ENCODE data around the gene MYH10.

MYH10 gene

GRCh38 chr17:8532021-8532420 lies 98.5 kb downstream of the MYH10 start:
- no peak for ATAC-seq

GRCh38 chr17:8522577-8522976 lies 107.9 kb downstream of the MYH10 start:
- TF ChIP-seq CREB5 (CRISPR knock-in tag; IDR thresholded peaks at IDR 0.05; ENCODE audit: low read depth) = no peak
- no peak for TF ChIP-seq OSR1 (CRISPR knock-in tag; IDR thresholded peaks at IDR 0.05)
- no peak for TF ChIP-seq ISL1 (CRISPR knock-in tag; IDR thresholded peaks at IDR 0.05)
- no peak for TF ChIP-seq ARNTL (CRISPR knock-in tag; IDR thresholded peaks at IDR 0.05; ENCODE audit: borderline replicate concordance, low read depth)
- no peak for TF ChIP-seq TOX (CRISPR knock-in tag; IDR thresholded peaks at IDR 0.05; ENCODE audit: borderline replicate concordance)
- no peak for TF ChIP-seq TSHZ2 (CRISPR knock-in tag; IDR thresholded peaks at IDR 0.05)
- TF ChIP-seq ZFP30 (CRISPR knock-in tag; IDR thresholded peaks at IDR 0.05) = no peak
- no peak for TF ChIP-seq TCF4 (CRISPR knock-in tag; IDR thresholded peaks at IDR 0.05; ENCODE audit: borderline replicate concordance)
- TF ChIP-seq ESRRG (CRISPR knock-in tag; IDR thresholded peaks at IDR 0.05) = no peak
- no peak for TF ChIP-seq CSDC2 (CRISPR knock-in tag; IDR thresholded peaks at IDR 0.05)
- no peak for TF ChIP-seq BACH2 (CRISPR knock-in tag; IDR thresholded peaks at IDR 0.05; ENCODE audit: borderline replicate concordance)
- TF ChIP-seq, protein P1, sequence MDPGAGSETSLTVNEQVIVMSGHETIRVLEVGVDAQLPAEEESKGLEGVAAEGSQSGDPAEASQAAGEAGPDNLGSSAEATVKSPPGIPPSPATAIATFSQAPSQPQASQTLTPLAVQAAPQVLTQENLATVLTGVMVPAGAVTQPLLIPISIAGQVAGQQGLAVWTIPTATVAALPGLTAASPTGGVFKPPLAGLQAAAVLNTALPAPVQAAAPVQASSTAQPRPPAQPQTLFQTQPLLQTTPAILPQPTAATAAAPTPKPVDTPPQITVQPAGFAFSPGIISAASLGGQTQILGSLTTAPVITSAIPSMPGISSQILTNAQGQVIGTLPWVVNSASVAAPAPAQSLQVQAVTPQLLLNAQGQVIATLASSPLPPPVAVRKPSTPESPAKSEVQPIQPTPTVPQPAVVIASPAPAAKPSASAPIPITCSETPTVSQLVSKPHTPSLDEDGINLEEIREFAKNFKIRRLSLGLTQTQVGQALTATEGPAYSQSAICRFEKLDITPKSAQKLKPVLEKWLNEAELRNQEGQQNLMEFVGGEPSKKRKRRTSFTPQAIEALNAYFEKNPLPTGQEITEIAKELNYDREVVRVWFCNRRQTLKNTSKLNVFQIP (CRISPR knock-in tag; IDR thresholded peaks at IDR 0.05; ENCODE audit: borderline replicate concordance, low read depth) = no peak
- TF ChIP-seq GLIS3 (CRISPR knock-in tag; IDR thresholded peaks at IDR 0.05) = no peak
- TF ChIP-seq PATZ1 (CRISPR knock-in tag; IDR thresholded peaks at IDR 0.05; ENCODE audit: borderline replicate concordance) = no peak
- no peak for TF ChIP-seq ZNF8 (CRISPR knock-in tag; IDR thresholded peaks at IDR 0.05)
- ATAC-seq = no peak

More at GRCh38 chr17:8532021-8532420, 98.5 kb downstream of the MYH10 start:
- TF ChIP-seq ZC3H10 (CRISPR knock-in tag; IDR thresholded peaks at IDR 0.05) (no peak), GLIS3 (CRISPR knock-in tag; IDR thresholded peaks at IDR 0.05) (no peak), ZNF565 (CRISPR knock-in tag; conservative IDR thresholded peaks at IDR 0.05; ENCODE audit: low read depth) (no peak), ZNF70 (CRISPR knock-in tag; IDR thresholded peaks at IDR 0.05) (no peak), ARNTL (CRISPR knock-in tag; IDR thresholded peaks at IDR 0.05; ENCODE audit: borderline replicate concordance, low read depth) (no peak), TSHZ2 (CRISPR knock-in tag; IDR thresholded peaks at IDR 0.05) (no peak), TOX (CRISPR knock-in tag; IDR thresholded peaks at IDR 0.05; ENCODE audit: borderline replicate concordance) (no peak), PPARA (CRISPR knock-in tag; IDR thresholded peaks at IDR 0.05; ENCODE audit: borderline replicate concordance) (no peak), RARB (CRISPR knock-in tag; IDR thresholded peaks at IDR 0.05) (no peak), TCF4 (CRISPR knock-in tag; IDR thresholded peaks at IDR 0.05; ENCODE audit: borderline replicate concordance) (no peak)

DNA sequence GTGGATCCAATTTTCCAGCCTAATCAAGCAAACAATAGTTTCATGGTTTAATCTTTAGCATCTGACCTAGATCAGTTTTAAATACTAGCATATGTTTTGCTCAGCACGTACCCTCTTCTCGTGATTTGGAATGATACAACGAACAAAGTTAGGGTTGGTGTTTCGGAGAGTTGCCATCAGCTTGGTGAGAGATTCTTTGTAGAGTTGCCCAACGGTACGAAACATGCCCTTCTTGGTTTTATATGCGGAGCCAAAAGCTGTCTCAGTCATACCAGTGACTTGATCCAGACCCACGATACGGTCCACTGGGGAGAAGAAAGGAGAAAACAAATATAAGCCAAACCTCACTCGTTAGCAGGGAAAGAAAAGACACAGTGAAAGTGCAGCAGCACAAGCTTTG lies 109.5 kb downstream of the MYH10 start:
- ATAC-seq = no peak
- TF ChIP-seq TCF4 (CRISPR knock-in tag; IDR thresholded peaks at IDR 0.05; ENCODE audit: borderline replicate concordance) (no peak), GLIS3 (CRISPR knock-in tag; IDR thresholded peaks at IDR 0.05) (no peak), TSHZ2 (CRISPR knock-in tag; IDR thresholded peaks at IDR 0.05) (no peak), ZNF70 (CRISPR knock-in tag; IDR thresholded peaks at IDR 0.05) (no peak), SNAI2 (CRISPR knock-in tag; IDR thresholded peaks at IDR 0.05) (no peak), ZFP3 (CRISPR knock-in tag; IDR thresholded peaks at IDR 0.05) (no peak), CREB5 (CRISPR knock-in tag; IDR thresholded peaks at IDR 0.05; ENCODE audit: low read depth) (no peak), OSR1 (CRISPR knock-in tag; IDR thresholded peaks at IDR 0.05) (no peak), ISL1 (CRISPR knock-in tag; IDR thresholded peaks at IDR 0.05) (no peak), ARNTL (CRISPR knock-in tag; IDR thresholded peaks at IDR 0.05; ENCODE audit: borderline replicate concordance, low read depth) (no peak)
